DOHH2 (cell line): ENCODE data around the gene SYT1.
"Not testable (repeated sequence)": the region's sequence is repeated elsewhere in the genome, so short reads cannot be mapped to it uniquely, and the experiment has no call there.

Experiments
- H3F3A ChIP-seq: fragments of 200-600 bp; sonication (generic), shearing (Covaris generic); 2 replicates; pipeline ENCODE4 v1.6.0; 2016; ENCODE audit warnings: antibody characterized with exemption, mild to moderate bottlenecking; ENCODE audit not compliant: control insufficient read depth, insufficient read depth
- H3K27ac ChIP-seq: fragments of 200-600 bp; sonication (generic); 2 replicates; pipeline ENCODE4 v1.5.1; 2014; ENCODE audit warnings: low read depth, mild to moderate bottlenecking, low read length, moderate library complexity
- H3K27me3 ChIP-seq: fragments of 200-600 bp; sonication (generic); 2 replicates; pipeline ENCODE4 v1.6.1; 2014; ENCODE audit warnings: mild to moderate bottlenecking, low read length, mixed read lengths; ENCODE audit not compliant: control insufficient read depth
- H3K36me3 ChIP-seq: fragments of 200-600 bp; sonication (generic); 2 replicates; pipeline ENCODE4 v1.6.1; 2014; ENCODE audit warnings: mild to moderate bottlenecking, low read length, moderate library complexity, mixed read lengths; ENCODE audit not compliant: control insufficient read depth
- H3K4me1 ChIP-seq: fragments of 200-600 bp; sonication (generic); 2 replicates; pipeline ENCODE4 v1.6.1; 2014; ENCODE audit warnings: mild to moderate bottlenecking, low read length, mixed read lengths; ENCODE audit not compliant: control insufficient read depth
- H3K4me2 ChIP-seq: fragments of 200-600 bp; sonication (generic); 2 replicates; pipeline ENCODE4 v1.6.0; 2014; ENCODE audit warnings: mild to moderate bottlenecking, low read length, moderate library complexity
- H3K4me3 ChIP-seq: fragments of 200-600 bp; sonication (generic); 2 replicates; pipeline ENCODE4 v1.5.1; 2014; ENCODE audit warnings: mild to moderate bottlenecking, low read length, mixed read lengths
- H3K79me2 ChIP-seq: fragments of 200-600 bp; sonication (generic); 2 replicates; pipeline ENCODE4 v1.6.1; 2014; ENCODE audit warnings: mild to moderate bottlenecking, low read length, mixed read lengths; ENCODE audit not compliant: control insufficient read depth
- H3K9me2 ChIP-seq: fragments of 200-600 bp; sonication (generic); replicated peaks from 2 replicates; pipeline ENCODE4 v1.6.1; 2014; ENCODE audit warnings: mild to moderate bottlenecking, low read length, mixed read lengths; ENCODE audit not compliant: control insufficient read depth
- H3K9me3 ChIP-seq: fragments of 200-600 bp; sonication (generic); 2 replicates; pipeline ENCODE4 v1.6.1; 2014; ENCODE audit warnings: antibody characterized with exemption, low read length, mixed read lengths; ENCODE audit not compliant: control insufficient read depth, insufficient read depth
- H4K20me1 ChIP-seq: fragments of 200-600 bp; sonication (generic); 2 replicates; pipeline ENCODE4 v1.6.0; 2014; ENCODE audit warnings: low read depth, mild to moderate bottlenecking, antibody characterized with exemption, low read length, moderate library complexity; ENCODE audit not compliant: control insufficient read depth, insufficient read depth
- CTCF ChIP-seq: fragments of 200-600 bp; sonication (generic); IDR thresholded peaks from one replicate; pipeline ENCODE4 v1.5.1; 2014; ENCODE audit warnings: antibody characterized with exemption, mild to moderate bottlenecking, low read depth, low read length; ENCODE audit not compliant: poor library complexity, severe bottlenecking
- EZH2phosphoT487 ChIP-seq: fragments of 200-600 bp; sonication (generic); IDR thresholded peaks from 2 replicates; pipeline ENCODE4 v1.6.1; 2017; ENCODE audit warnings: borderline replicate concordance, mild to moderate bottlenecking, antibody characterized with exemption, low read length, moderate library complexity, mixed read lengths

The SYT1 gene

GRCh38 chr12:79021021-79021420 lies 156.4 kb downstream of the SYT1 start:
- H3F3A ChIP-seq: no peaks in the 10 kb centered on the region
- H4K20me1 ChIP-seq: no peaks in the 10 kb centered on the region
- H3K27ac ChIP-seq: no peak overlapping the region
- H3K27me3 ChIP-seq: no peaks in the 10 kb centered on the region
- H3K79me2 ChIP-seq: no peaks in the 10 kb centered on the region
- no peaks in the 10 kb centered on the region for H3K9me3 ChIP-seq
- TF ChIP-seq EZH2phosphoT487: no peak
- H3K4me2 ChIP-seq: no peak overlapping the region
- no peaks in the 10 kb centered on the region for H3K9me2 ChIP-seq
- H3K4me1 ChIP-seq: no peaks in the 10 kb centered on the region
- H3K36me3 ChIP-seq: no peaks in the 10 kb centered on the region
- H3K4me3 ChIP-seq: no peak overlapping the region

- Histone ChIP-seq H3K27ac (no peak overlapping the region), H3K9me3 (no peaks in the 10 kb centered on the region), H3K4me3 (no peak overlapping the region), H3K27me3 (no peaks in the 10 kb centered on the region), H3K4me2 (no peak overlapping the region), H3K4me1 (no peaks in the 10 kb centered on the region), H4K20me1 (no peaks in the 10 kb centered on the region), H3F3A (no peaks in the 10 kb centered on the region), H3K79me2 (no peaks in the 10 kb centered on the region), H3K36me3 (no peaks in the 10 kb centered on the region), H3K9me2 (no peaks in the 10 kb centered on the region)
- TF ChIP-seq EZH2phosphoT487 (no peak), CTCF (no peak)
These were observed 158.7 kb downstream of the SYT1 start for GRCh38 chr12:79023261-79023660.

GRCh38 chr12:79023784-79024183 lies 159.2 kb downstream of the SYT1 start:
- Histone ChIP-seq H3K4me3 (no peak overlapping the region), H3K27me3 (no peaks in the 10 kb centered on the region), H3K9me3 (no peaks in the 10 kb centered on the region), H3K4me2 (no peak overlapping the region), H3K9me2 (no peaks in the 10 kb centered on the region), H3K27ac (no peak overlapping the region), H4K20me1 (no peaks in the 10 kb centered on the region), H3K4me1 (no peaks in the 10 kb centered on the region), H3F3A (no peaks in the 10 kb centered on the region), H3K79me2 (no peaks in the 10 kb centered on the region), H3K36me3 (no peaks in the 10 kb centered on the region)
- TF ChIP-seq CTCF: no peak
- TF ChIP-seq EZH2phosphoT487: no peak

GRCh38 chr12:79033788-79034187 lies 169.2 kb downstream of the SYT1 start:
- no peaks in the 10 kb centered on the region for H4K20me1 ChIP-seq
- H3K4me1 ChIP-seq: no peaks in the 10 kb centered on the region
- no peaks in the 10 kb centered on the region for H3K27me3 ChIP-seq
- H3K79me2 ChIP-seq: no peaks in the 10 kb centered on the region
- no peaks in the 10 kb centered on the region for H3K9me2 ChIP-seq
- H3K4me2 ChIP-seq: no peak overlapping the region
- H3K4me3 ChIP-seq: no peak overlapping the region
- no peak overlapping the region for H3K27ac ChIP-seq
- H3F3A ChIP-seq: no peaks in the 10 kb centered on the region
- H3K36me3 ChIP-seq: no peaks in the 10 kb centered on the region
- no peaks in the 10 kb centered on the region for H3K9me3 ChIP-seq
- no peak for TF ChIP-seq CTCF
- TF ChIP-seq EZH2phosphoT487: no peak

GRCh38 chr12:79044748-79045147 lies 180.2 kb downstream of the SYT1 start:
- not testable (repeated sequence) for H3K4me2 ChIP-seq, H3F3A ChIP-seq, H3K27me3 ChIP-seq, H3K79me2 ChIP-seq, H3K36me3 ChIP-seq, H3K4me3 ChIP-seq, H3K9me2 ChIP-seq, H3K9me3 ChIP-seq, H3K4me1 ChIP-seq, H3K27ac ChIP-seq, H4K20me1 ChIP-seq

GRCh38 chr12:79045149-79045703 lies 180.7 kb downstream of the SYT1 start:
- not testable (repeated sequence) for H3K4me1 ChIP-seq, H3K36me3 ChIP-seq, H3F3A ChIP-seq, H3K9me2 ChIP-seq, H3K27ac ChIP-seq, H3K4me2 ChIP-seq, H4K20me1 ChIP-seq, H3K27me3 ChIP-seq, H3K9me3 ChIP-seq, H3K79me2 ChIP-seq, H3K4me3 ChIP-seq
